ENCODE measurements around the gene TERT.
"Not testable (repeated sequence)": the region's sequence is repeated elsewhere in the genome, so short reads cannot be mapped to it uniquely, and the experiment has no call there.

Gene TERT

GRCh38 chr5:1293416-1294205 is 1.3 kb downstream of the TERT start:
- DNase-seq = no peak

DNA sequence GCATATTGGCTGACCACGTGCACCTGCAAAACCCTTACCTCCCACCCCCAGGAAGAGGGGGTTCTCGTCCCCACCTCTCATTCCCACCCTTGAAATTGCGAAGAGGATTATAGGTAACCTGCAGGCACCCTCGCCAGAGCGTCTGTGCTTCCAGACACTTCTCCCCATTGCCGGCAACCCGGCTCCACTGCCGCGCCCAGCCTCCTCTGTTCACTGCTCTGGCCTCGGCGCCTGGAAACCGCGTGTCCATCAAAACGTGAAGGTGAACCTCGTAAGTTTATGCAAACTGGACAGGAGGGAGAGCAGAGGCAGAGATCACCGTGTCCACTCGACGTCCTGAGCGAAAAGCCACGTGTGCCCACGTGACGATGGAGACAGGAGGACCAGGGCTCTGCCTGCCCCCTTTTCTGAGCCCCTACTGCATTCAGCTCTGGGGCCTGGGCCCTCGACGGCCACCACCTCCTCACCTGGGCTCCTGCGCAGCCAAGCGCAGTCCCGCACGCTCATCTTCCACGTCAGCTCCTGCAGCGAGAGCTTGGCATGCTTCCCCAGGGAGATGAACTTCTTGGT is 1.9 kb downstream of the TERT start:
- no peak for DNase-seq

GRCh38 chr5:1292139-1292538 is 2.7 kb downstream of the TERT start:
- DNase-seq = no peak

DNA sequence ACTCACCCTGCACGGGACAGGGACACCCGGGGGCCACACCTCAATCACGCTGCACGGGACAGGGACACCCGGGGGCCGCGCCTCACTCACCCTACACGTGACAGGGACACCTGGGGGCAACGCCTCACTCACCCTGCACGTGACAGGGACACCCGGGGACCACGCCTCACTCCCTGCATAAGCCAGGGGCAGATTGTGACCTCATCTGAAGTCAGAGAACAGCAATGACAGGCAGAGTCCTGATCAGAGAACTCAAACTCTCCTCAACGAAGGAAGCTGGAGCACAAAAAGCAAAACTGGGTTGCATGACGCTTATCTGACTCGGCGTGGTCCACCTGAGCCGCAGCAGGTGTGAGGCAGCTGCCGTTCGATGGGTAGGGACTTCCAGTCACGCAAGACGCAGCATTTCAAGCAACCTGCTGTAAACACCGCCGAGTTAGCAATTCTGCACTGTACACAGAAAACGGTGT is 3.2 kb downstream of the TERT start:
- DNase-seq = no peak

- not testable (repeated sequence) for DNase-seq
Observed at GRCh38 chr5:1290956-1291355, 3.9 kb downstream of the TERT start.

DNA sequence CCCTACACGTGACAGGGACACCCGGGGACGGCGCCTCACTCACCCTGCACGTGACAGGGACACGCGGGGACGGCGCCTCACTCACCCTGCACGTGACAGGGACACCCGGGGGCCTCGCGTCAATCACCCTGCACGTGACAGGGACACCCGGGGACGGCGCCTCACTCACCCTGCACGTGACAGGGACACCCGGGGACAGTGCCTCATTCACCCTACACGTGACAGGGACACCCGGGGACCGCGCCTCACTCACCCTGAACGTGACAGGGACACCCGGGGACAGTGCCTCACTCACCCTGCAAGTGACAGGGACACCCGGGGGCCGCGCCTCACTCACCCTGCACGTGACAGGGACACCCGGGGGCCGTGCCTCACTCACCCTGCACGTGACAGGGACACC is 5.3 kb downstream of the TERT start:
- not testable (repeated sequence) for DNase-seq

DNA sequence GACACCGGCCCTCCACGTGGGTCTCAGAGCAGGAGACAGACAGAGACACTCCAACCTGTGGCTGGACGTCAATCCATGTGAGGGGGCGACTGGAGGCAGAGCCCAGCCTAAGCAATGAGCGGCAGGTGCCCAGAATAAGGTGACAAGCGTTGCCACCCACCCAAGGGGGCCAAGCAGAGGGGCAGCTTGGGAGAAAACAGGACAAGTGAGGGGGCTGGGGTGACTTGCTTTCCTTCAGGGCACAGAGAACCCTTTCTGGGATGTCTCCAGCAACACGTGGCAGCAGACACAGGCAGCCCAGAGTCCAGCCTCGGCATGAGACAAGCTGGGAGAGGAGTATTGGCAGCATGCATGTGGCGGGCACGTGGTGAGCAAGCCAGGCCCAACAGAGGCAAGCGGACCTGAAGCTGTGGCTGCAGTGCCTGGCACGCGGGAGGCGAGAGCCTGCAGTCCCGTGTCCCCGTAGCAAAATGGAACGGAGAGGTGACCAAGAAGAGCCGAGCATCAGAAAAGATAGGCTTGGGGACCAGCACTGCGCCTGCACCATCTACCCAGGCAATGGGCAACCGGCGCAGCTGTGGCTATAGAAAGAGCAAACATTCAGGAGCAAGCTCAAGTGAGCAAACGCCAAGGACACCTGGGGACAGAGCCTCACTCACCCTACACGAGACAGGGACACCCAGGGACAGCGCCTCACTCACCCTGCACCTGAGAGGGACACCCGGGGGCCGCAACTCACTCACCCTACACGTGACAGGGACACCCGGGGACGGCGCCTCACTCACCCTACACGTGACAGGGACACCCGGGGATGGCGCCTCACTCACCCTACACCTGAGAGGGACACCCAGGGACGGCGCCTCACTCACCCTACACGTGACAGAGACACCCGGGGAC is 6.2 kb downstream of the TERT start:
- DNase-seq = no peak

GRCh38 chr5:1285883-1286291 is 9.0 kb downstream of the TERT start:
- DNase-seq = no peak

GRCh38 chr5:1285141-1285540 is 9.7 kb downstream of the TERT start:
- no peak for DNase-seq

GRCh38 chr5:1284336-1284970 is 10.4 kb downstream of the TERT start:
- DNase-seq = not testable (repeated sequence)

DNA sequence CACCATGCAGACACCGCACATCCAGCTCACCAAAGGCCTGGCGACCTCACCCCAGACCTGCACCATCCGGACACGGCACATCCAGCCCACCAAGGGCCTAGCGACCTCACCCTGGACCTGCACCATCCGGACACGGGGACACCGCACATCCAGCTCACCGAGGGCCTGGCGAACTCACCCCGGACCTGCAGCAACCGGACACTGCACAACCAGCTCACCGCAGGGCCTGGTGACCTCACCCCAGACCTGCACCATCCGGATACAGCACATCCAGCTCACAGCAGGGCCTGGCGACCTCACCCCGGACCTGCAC is 11.2 kb downstream of the TERT start:
- not testable (repeated sequence) for DNase-seq

DNA sequence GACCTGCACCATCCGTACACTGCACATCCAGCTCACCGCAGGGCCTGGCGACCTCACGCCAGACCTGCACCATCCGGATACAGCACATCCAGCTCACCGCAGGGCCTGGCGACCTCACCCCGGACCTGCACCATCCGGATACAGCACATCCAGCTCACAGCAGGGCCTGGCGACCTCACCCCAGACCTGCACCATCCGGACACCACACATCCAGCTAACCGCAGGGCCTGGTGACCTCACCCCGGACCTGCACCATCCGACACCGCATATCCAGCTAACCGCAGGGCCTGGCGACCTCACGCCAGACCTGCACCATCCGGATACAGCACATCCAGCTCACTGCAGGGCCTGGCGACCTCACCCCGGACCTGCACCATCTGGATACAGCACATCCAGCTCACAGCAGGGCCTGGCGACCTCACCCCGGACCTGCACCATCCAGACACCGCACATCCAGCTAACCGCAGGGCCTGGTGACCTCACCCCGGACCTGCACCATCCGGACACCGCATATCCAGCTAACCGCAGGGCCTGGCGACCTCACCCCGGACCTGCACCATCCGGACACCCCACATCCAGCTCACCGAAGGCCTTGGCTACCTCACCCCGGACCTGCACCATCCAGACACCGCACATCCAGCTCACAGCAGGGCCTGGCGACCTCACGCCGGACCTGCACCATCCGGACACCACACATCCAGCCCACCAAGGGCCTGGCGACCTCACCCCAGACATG is 11.7 kb downstream of the TERT start:
- not testable (repeated sequence) for DNase-seq

GRCh38 chr5:1282131-1282992 is 12.5 kb downstream of the TERT start:
- no peak for DNase-seq

DNA sequence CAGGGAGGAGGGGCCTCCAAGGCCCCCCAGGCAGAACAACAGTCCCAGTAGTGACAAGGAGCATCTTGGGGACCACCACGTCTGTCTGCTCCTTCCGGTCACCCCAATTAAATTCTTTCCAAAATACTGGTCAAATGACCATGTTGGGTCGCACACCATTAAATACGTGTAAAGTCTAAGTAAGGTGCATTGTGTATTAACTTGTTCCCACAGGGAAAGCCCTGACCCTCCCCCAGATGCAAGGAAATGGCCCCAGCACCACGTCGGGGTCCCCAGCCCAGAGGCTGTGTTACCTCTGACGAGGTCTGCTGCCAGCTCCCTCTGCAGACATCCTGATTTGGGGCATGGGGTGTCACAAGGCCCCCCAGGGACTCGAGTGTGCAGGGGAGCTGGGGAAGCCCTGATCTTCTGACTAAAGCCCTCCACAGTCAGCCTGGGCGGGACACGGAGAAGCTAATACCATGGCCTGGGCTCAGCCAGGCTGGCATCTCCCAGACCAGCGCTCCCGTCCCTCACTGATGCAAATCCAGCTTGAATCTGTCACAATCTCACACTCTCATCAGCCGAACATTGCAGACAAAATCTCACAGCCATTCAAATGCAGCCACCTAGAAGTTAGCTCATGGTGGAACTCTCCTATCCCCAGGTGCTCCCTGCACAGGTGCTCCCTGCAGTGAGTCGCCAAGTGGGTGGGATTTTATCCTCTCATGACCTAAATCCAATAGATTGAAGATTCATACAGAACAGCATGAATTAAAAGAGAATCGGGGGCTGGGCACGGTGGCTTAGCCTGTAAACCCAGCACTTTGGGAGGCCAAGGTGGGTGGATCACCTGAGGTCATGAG is 13.6 kb downstream of the TERT start:
- no peak for DNase-seq

- DNase-seq = no peak
Observed at GRCh38 chr5:1280177-1281037, 14.5 kb downstream of the TERT start.

DNA sequence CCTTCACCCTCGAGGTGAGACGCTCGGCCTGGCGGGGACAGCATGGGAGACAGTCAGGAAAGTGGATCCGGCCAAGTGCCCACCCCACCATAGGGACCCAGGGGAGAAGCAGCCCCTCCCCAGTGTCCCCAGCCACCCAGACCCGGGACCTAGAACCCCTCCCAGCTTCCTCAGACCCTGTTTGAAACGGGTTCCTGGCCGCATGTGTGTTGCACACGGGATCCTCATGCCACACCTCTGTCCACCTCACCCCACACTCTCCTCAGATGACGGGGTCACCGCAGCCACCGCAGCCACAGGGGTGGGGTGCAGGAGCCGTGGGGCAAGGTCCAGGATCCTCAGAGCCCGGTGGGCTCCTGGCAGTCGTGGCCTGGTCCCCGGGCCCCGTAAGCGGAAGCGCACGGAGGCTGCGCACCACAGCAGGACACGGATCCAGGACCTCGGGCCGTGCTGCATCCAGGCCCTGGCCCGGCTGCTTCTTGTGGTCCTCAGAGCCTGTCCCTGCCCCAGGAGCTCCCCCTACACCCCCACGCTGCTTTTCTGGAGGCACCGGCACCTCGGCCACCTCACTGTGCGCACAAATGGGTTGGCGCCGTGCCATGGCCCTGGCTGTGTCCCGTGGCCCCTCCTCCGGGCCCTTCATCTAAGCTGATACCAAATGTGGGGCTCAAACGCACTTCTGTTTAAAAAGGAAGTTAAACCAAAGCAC is 15.3 kb downstream of the TERT start:
- DNase-seq = no peak

DNA sequence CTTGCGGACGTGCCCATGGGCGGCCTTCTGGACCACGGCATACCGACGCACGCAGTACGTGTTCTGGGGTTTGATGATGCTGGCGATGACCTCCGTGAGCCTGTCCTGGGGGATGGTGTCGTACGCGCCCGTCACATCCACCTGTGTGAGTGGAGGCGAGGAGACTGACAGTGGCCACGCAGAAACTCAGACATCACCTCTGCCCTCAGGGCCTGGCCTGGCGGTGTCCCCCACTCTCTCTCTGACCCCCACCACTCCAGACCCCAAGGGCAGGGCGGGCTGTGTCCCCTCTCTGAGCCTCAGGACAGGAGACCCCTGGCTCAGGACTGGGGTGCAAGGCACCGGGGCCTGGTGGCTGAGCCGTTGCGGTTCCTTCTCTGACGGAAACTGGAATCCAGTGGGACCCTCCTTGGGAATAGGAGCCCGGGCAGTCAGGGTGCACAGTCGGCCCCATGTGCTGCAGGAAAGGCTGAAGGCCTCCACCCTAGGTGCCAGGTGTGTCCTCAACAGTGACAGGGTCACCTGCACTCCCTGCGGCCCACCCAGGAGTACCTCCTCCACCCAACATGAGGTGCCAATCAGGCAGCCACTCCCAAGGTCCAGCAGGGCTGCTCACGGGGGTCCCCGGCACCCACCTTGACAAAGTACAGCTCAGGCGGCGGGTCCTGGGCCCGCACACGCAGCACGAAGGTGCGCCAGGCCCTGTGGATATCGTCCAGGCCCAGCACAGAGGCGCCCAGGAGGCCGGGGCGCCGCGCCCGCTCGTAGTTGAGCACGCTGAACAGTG is 16.0 kb downstream of the TERT start:
- DNase-seq = no peak

GRCh38 chr5:1278216-1278615 is 16.7 kb downstream of the TERT start:
- no peak for DNase-seq
